GM19328 (cell line): Measurements from ENCODE around the gene PDE4D.

Experiments
- ATAC-seq: cut with Tn5 transposase; IDR thresholded peaks from one replicate; pipeline ENCODE4 v1.9.1; 2021; ENCODE audit warnings: mild to moderate bottlenecking, moderate library complexity; ENCODE audit not compliant: unreplicated experiment

The PDE4D gene

GRCh38 chr5:59529239-59529638, 364.3 kb downstream of the PDE4D start:
- ATAC-seq = no peak

GRCh38 chr5:59528202-59528862, 365.2 kb downstream of the PDE4D start:
- no peak for ATAC-seq

- no peak for ATAC-seq
These were observed 367.6 kb downstream of the PDE4D start for GRCh38 chr5:59525957-59526356.

- ATAC-seq = no peak
These were observed 368.2 kb downstream of the PDE4D start for GRCh38 chr5:59525311-59525710.

DNA sequence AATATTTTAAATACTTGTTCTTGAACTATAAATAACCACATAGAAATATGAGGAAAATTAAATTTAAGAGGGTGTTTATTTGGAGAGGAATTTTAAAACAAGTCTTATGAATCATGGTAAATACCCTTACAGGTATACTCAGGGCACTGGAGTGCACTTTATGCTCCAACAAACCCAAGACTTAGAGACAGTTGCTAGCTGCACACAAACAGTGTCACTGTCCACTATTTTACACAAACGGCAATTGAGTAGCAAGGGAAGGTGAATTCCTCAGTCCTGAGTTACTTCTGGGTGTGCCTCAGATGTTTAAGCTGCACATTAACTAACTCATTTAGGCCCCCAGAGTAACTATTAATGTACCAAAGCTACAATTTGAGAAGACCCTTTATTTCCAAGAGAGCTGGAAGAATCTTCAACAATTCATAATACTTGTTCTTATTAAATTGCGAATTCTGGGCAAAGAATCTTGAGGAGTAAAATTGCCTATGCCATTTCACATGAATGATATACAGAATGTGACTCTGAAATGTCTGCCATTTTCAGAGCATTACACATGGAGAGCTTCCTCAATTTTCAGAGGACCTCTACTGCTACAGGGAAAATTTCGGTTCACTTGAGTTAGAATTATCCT, 371.2 kb downstream of the PDE4D start:
- no peak for ATAC-seq

GRCh38 chr5:59521476-59521875, 372.1 kb downstream of the PDE4D start:
- no peak for ATAC-seq

- no peak for ATAC-seq
These were observed 374.2 kb downstream of the PDE4D start for GRCh38 chr5:59519338-59519737.

DNA sequence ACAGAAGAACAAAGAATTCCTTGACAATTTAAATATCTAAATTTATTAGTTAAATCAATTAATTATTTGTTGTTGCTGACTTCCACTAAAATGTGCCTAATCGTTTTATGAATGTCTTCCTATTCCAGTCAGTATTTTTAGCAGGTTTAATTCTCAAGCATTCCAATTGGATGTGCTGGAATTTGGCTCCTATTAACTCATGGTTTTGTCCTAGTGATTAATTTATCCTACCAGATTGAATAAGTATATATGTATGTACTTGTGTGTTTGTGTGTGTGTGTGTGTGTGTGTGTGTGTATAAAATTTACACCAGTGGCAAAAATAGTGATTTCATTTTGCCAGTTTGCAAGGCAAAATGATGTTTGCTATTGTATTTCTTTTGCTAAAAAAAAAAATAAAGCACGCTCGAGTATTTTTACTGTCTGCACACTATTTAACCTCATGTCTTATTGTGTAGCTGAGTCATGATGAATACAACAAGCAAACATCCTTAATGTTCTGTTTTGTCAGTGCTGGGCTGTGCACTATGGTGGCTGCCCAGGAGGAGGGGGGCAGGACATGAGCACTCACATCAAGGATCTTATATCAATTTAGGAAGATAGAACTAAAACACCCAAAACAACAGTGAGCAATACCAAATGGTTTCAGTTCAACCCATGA, 375.5 kb downstream of the PDE4D start:
- no peak for ATAC-seq

DNA sequence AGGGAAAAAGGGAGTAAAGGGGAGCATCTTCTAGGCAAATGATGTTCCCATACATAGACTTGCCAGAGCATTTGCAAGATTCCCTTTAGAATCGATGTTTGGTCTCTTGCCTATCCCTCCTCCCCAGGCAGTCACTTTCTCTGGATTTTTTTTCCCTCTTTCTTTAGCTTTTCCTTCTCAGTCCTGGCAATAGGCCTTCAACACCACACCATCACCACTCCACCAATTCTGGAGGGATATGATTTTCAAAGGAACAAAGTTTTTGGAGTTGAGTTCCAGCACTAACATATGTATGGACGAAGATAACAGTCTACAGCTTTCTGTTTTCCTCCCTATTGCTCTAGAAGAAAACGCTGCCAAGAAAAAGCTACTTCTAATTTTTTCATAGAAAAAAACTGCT, 377.4 kb downstream of the PDE4D start:
- no peak for ATAC-seq

DNA sequence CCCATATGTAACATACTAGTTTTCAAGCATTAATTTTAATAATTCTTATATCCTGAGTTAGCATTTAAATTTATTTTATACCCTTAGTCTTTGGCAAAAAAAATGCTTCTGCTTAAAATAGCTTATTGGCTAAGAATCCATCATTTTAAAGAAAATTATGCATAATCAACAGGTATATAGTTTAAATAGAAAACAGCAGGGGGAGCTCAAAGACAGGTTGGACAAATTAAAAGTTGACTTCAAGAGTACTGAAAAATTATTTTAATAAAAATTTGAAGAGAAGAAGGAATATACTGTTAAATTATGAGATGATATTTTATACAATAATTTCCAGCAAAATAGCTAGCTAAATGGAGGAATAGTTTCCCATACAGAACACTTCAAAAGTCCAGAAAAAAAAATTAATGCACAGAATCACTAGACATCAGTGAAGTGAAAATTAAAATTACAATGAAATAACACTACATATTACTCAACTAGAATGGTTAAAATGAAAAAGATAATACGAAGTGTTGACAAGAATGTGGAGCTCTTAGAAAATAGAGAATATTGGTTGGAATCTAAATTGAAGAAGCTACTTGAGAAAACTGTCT, 387.1 kb downstream of the PDE4D start:
- no peak for ATAC-seq

DNA sequence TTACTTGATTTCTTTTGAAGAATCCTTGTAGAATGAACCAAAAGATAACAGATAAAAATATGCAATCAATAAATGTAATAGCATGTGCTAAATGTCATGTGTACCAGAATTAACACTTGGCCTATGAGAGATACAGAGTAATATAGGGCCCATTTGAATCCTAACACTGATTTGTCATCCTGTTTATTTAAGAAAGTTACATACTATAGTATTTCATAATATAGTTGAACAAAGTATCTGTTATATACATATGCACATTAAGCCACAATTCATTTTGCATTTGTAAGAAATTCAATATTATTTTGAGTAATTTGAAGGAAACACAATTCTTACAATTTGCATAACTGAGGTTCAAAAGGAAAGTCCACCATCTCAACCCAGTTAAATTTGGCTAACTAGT, 389.5 kb downstream of the PDE4D start:
- no peak for ATAC-seq

DNA sequence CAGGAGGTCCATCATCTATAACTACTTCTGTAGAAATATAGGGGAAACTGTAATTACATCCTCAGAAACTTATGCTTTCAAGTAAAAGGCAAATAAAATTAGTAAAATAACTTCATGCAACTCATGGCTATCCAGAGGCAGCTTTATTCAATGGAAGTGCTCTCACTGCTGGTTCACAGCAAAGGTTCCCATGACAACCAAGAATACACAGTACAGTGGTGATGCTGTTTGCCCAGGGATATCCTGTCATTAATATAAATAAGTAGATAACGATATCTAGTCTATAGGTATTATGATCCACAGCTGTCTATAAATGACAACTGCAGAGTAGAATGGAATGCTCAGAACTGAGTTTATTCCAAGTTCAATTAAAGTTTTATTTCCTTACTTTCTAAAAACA, 390.3 kb downstream of the PDE4D start:
- ATAC-seq = no peak

DNA sequence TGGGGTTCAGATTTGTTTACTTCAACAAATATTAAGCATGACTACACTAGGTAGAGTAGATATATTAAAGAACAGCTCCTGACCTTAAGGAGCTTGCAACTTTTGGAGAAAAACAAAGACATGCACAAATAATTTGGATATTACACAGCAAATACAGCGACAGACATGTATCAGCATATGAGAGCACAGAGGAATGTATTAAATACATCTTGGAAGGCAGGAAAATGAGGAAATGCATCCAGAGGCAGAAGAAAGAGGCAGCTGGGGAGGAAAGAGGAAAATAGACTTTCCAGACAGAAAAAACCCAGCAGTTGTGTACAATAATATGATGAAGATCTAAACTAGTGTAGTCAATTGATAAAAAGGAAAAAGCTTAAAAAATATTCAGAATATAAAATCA, 392.2 kb downstream of the PDE4D start:
- no peak for ATAC-seq

DNA sequence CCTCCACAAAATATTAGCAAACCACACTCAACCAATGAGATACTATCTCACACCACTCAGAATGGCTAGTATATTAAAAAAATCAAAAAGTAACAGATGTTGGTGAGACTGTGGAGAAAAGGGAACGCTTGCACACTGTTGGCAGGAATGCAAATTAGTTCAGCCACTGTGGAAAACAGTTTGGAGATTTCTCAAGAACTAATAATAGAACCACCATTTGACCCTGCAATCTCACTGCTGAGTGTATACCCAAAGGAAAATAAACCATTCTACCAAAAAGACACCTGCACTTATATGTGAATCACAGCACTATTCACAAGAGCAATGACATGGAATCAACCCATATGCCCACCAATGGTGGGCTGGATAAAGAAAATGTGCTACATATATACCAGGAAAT, 393.5 kb downstream of the PDE4D start:
- ATAC-seq = no peak

DNA sequence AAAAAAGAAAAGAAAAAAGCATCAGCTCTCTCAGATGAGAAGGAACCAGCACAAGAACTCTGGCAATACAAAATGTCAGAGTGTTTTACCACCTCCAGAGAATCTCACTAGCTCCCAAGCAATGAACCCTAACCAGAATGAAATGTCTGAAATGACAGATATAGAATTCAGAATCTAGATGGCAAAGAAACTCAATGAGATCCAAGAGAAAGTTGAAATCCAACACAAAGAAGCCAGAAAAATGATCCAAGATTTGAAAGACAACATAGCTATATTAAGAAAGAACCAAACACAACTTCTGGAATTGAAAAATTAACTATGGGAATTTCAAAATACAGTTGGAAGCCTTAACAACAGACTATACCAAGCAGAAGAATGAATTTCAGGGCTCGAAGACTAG, 396.3 kb downstream of the PDE4D start:
- ATAC-seq = no peak

DNA sequence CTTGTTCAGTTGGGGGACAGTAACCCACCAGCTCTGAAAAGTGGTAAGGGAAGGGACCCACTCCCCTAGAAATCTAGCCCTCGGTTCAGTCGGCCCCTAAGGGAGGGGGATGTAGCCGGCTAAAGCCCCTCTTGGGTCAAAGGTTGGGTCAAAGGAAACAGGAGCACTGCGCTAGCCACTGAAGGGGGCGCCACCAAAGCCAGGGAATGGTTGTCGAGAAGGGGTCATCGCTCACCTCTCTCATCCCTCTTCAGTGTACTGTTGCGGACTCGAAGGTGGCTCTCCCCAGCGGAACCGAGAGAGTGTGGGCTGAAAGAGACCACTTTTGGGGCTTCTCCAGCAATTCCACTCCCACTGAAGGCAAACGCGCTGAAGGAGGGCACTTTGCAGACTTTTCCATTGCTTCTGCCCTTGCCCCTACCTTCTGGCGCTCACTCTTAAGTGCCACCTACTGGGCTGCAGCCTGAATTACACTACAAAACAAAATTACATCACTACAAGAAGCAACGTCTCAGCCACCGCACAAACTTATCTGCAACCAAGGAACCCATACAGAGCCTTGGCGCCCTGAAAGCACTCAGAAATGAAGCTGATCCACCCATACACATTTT, 396.9 kb downstream of the PDE4D start:
- no peak for ATAC-seq

DNA sequence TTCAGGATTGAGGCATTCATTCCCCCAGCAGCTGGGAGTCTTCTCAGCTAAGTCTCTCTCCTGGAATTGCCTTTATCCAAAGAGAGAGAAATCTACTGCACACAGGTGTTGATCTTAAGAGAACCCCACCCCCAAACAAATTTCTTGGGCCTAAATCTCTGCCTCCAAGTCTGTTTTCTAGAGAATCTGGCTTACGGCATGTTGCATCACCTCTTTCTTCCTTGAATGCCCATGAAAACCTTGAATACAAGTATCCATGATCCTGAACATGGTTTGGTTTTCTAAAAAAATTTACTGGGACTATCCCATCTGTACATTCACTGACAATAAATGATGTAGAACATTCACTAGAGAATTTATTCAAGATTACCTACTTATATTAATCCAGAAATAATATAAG, 401.6 kb downstream of the PDE4D start:
- no peak for ATAC-seq

DNA sequence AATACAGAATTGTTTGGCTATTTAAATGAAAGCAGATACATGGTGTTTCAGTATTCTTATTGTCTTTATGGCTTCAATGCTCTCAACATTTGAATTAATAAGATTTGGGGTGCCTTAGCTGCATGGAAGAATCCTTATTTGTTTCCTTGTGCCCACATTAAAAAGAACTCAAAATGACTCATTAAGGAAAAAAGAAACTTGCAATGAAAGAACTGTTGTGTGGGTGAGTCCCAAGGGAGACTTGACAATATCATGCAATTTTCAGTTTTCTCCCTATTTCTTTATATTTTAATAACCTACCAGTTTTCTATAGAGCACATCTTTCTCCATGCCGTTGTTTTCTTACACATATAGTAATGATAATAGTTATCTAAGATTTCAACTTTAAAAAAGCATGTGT, 404.0 kb downstream of the PDE4D start:
- no peak for ATAC-seq

GRCh38 chr5:59487772-59488729, 405.5 kb downstream of the PDE4D start:
- ATAC-seq = no peak

DNA sequence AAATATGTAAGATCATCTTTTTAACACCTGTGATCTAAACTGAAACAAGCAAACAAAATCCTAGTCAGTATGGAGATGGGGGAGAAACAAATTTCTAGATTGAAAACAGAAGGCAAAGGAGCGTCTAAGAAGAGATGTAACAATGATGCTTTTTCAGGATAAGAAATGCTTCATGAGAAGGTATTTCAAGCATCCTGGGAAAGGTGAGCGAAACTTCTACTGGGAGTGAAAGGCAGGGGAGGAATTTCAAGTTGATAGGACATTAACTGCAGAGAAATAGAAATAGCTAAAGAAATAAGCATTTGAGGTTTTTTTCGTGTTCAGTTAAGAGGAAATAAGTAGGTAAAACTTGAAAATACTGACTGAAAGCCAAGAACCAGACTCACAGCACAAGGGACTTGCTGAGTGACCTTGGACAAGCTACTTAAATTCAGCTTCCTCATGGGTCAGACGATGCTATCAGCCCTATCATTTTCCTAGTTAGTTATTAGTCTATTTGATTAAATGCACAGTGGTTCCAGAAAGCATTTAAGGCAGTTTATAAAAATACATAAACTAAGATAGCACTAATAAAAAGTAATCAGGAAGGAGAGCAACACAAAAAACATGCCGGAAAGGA, 406.3 kb downstream of the PDE4D start:
- ATAC-seq = no peak
